ENCODE results near the gene MPO.

- no peak for TF ChIP-seq CEBPB (IDR thresholded peaks at IDR 0.05; ENCODE audit: low read depth, low read length)
- TF ChIP-seq CTCF (IDR thresholded peaks at IDR 0.05; ENCODE audit: control extremely low read depth in 1 of 3, insufficient read depth in 1 of 3, low read depth in 1 of 3, low read length in 3 of 3): no peak
- no peak for TF ChIP-seq BRCA1 (IDR thresholded peaks at IDR 0.05; ENCODE audit: low read depth, low read length)
Observed at GRCh38 chr17:58291246-58291645, 10.5 kb upstream of the MPO start.
